ENCODE data around the gene SLC6A11.
A peak's percentile ranks its signal among the peaks of the same experiment; 100 is the strongest.

Gene SLC6A11

GRCh38 chr3:10772271-10773161, 43.5 kb upstream of the SLC6A11 start:
- ChIA-PET POLR2A (ENCODE audit: low non-redundant PET) (no interaction called here), CTCF (interaction anchor here (0.5 to 1.9 kb wide), 12 partner anchors 12 to 507 kb away, joined by 3 to 12 read pairs (median 4); no protein-coding TSS in a partner anchor)
- no peak for TF ChIP-seq CTCF (conservative IDR thresholded peaks at IDR 0.05; ENCODE audit: low read depth)
- DNase-seq (ENCODE audit: low spot score), result peak; percentile 26
- peak overlapping the region; percentile 64 for H3K27ac ChIP-seq

GRCh38 chr3:10774129-10774670, 41.8 kb upstream of the SLC6A11 start:
- TF ChIP-seq CTCF (conservative IDR thresholded peaks at IDR 0.05; ENCODE audit: low read depth), result no peak
- H3K27ac ChIP-seq, result no peak overlapping the region
- POLR2A ChIA-PET (ENCODE audit: low non-redundant PET), result no interaction called here
- CTCF ChIA-PET, result interaction anchor here (0.6 kb wide), 1 partner anchor 242 kb away, joined by 4 read pairs; no protein-coding TSS in a partner anchor
- no peak for DNase-seq (ENCODE audit: low spot score)

- DNase-seq (ENCODE audit: low spot score), result no peak
- ChIA-PET CTCF (interaction anchor here (0.6 kb wide), 1 partner anchor 242 kb away, joined by 4 read pairs; no protein-coding TSS in a partner anchor), POLR2A (ENCODE audit: low non-redundant PET) (no interaction called here)
- TF ChIP-seq CTCF (conservative IDR thresholded peaks at IDR 0.05; ENCODE audit: low read depth), result no peak
- no peak overlapping the region for H3K27ac ChIP-seq
Measured at GRCh38 chr3:10774825-10775224, 41.2 kb upstream of the SLC6A11 start.

- no peak overlapping the region for H3K27ac ChIP-seq
- DNase-seq (ENCODE audit: low spot score), result no peak
- ChIA-PET CTCF (no interaction called here), POLR2A (ENCODE audit: low non-redundant PET) (no interaction called here)
- TF ChIP-seq CTCF (conservative IDR thresholded peaks at IDR 0.05; ENCODE audit: low read depth), result no peak
Measured at GRCh38 chr3:10775259-10775658, 40.8 kb upstream of the SLC6A11 start.

- H3K27ac ChIP-seq, result no peak overlapping the region
- DNase-seq (ENCODE audit: low spot score), result no peak
- TF ChIP-seq CTCF (conservative IDR thresholded peaks at IDR 0.05; ENCODE audit: low read depth), result no peak
- POLR2A ChIA-PET (ENCODE audit: low non-redundant PET), result no interaction called here
- CTCF ChIA-PET, result no interaction called here
Measured at GRCh38 chr3:10775828-10776227, 40.2 kb upstream of the SLC6A11 start.

GRCh38 chr3:10777627-10778026, 38.4 kb upstream of the SLC6A11 start:
- no peak for DNase-seq (ENCODE audit: low spot score)
- no peak for TF ChIP-seq CTCF (conservative IDR thresholded peaks at IDR 0.05; ENCODE audit: low read depth)
- ChIA-PET CTCF (no interaction called here), POLR2A (ENCODE audit: low non-redundant PET) (no interaction called here)
- H3K27ac ChIP-seq, result no peak overlapping the region
